Stomach smooth muscle (tissue), 2 donors: ENCODE measurements around the gene DMRT1.
"Not testable (repeated sequence)": the region's sequence is repeated elsewhere in the genome, so short reads cannot be mapped to it uniquely, and the experiment has no call there.

Experiments used
- H3K27ac ChIP-seq: one replicate; pipeline ENCODE4 v1.7.0; 2013; ENCODE audit warnings: mild to moderate bottlenecking, low read length, inconsistent platforms
- H3K27me3 ChIP-seq, 2 donors: one replicate each; pipeline ENCODE4 v1.7.0; 2013; ENCODE audit warnings: low read length in 2 of 2; ENCODE audit not compliant: insufficient read depth in 2 of 2, control insufficient read depth in 1 of 2
- H3K36me3 ChIP-seq, 2 donors: one replicate each; pipeline ENCODE4 v1.7.0; 2013; ENCODE audit warnings: low read length in 2 of 2; ENCODE audit not compliant: control insufficient read depth in 2 of 2, insufficient read depth in 2 of 2
- H3K4me1 ChIP-seq: one replicate; pipeline ENCODE4 v1.7.0; 2013; ENCODE audit warnings: low read length; ENCODE audit not compliant: control insufficient read depth, insufficient read depth
- H3K4me3 ChIP-seq, 2 donors: one replicate each; pipeline ENCODE4 v1.7.0; 2013; ENCODE audit warnings: low read length in 2 of 2
- H3K9ac ChIP-seq, 2 donors: one replicate each; pipeline ENCODE4 v1.7.0; 2013; ENCODE audit warnings: low read length in 2 of 2, mild to moderate bottlenecking in 1 of 2
- H3K9me3 ChIP-seq, 2 donors: one replicate each; pipeline ENCODE4 v1.7.0; 2013; ENCODE audit warnings: low read length in 2 of 2; ENCODE audit not compliant: control insufficient read depth in 2 of 2
- donor health status: healthy.
- donor health status: Pancreatic carcinoma.

The DMRT1 gene

GRCh38 chr9:893843-894420 is 52.4 kb downstream of the DMRT1 start:
- H3K27me3 ChIP-seq: peaks cover 0 to 3% of the 10 kb centered on the region in 2 donors
- H3K4me3 ChIP-seq: no peak overlapping the region
- H3K36me3 ChIP-seq: no peaks in the 10 kb centered on the region
- H3K9ac ChIP-seq: no peak overlapping the region
- H3K9me3 ChIP-seq: no peaks in the 10 kb centered on the region
- H3K4me1 ChIP-seq: no peaks in the 10 kb centered on the region
- no peak overlapping the region for H3K27ac ChIP-seq

- Histone ChIP-seq H3K36me3 (no peaks in the 10 kb centered on the region), H3K27me3 (peaks cover 0 to 6% of the 10 kb centered on the region in 2 donors), H3K4me3 (no peak overlapping the region), H3K9ac (no peak overlapping the region), H3K9me3 (no peaks in the 10 kb centered on the region), H3K4me1 (no peaks in the 10 kb centered on the region), H3K27ac (no peak overlapping the region)
Observed at GRCh38 chr9:899440-900184, 58.1 kb downstream of the DMRT1 start.

DNA sequence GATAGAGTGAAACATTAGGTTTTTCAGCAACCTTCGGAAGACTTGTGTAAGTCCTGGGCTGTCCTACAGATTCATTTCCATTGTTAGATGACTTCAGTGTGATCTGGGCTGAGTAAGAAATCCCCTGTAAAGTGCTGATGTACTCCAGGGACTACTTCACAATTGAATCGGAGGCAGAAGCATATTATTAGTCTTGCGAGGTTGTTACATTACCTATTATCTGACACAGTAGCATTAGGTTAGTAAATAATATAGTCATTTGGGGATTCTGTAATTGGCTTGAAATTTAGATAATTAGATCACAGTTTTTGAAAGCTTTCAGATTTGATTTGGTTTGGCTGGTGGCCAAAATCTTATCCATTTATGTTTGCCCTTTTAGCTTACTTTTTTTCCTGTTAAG is 62.4 kb downstream of the DMRT1 start:
- no peak overlapping the region for H3K27ac ChIP-seq
- H3K36me3 ChIP-seq: no peaks in the 10 kb centered on the region
- H3K4me1 ChIP-seq: no peaks in the 10 kb centered on the region
- H3K9me3 ChIP-seq: no peaks in the 10 kb centered on the region
- peaks cover 13% of the 10 kb centered on the region in 2 donors for H3K27me3 ChIP-seq
- H3K9ac ChIP-seq: no peak overlapping the region
- H3K4me3 ChIP-seq: no peak overlapping the region

- H3K4me3 ChIP-seq: no peak overlapping the region
- H3K9me3 ChIP-seq: no peaks in the 10 kb centered on the region
- no peaks in the 10 kb centered on the region for H3K4me1 ChIP-seq
- no peak overlapping the region for H3K27ac ChIP-seq
- H3K27me3 ChIP-seq: peaks cover 12 to 17% of the 10 kb centered on the region in 2 donors
- H3K36me3 ChIP-seq: no peaks in the 10 kb centered on the region
- H3K9ac ChIP-seq: no peak overlapping the region
Observed at GRCh38 chr9:905906-906305, 64.4 kb downstream of the DMRT1 start.

- Histone ChIP-seq H3K27me3 (peaks cover 9 to 17% of the 10 kb centered on the region in 2 donors), H3K36me3 (no peaks in the 10 kb centered on the region), H3K27ac (no peak overlapping the region), H3K4me3 (no peak overlapping the region), H3K9ac (no peak overlapping the region), H3K4me1 (no peaks in the 10 kb centered on the region), H3K9me3 (no peaks in the 10 kb centered on the region)
Observed at GRCh38 chr9:908536-909205, 67.2 kb downstream of the DMRT1 start.

- Histone ChIP-seq H3K27me3 (peaks cover 4 to 19% of the 10 kb centered on the region in 2 donors), H3K9ac (no peak overlapping the region), H3K4me3 (no peak overlapping the region), H3K4me1 (no peaks in the 10 kb centered on the region), H3K36me3 (no peaks in the 10 kb centered on the region), H3K9me3 (no peaks in the 10 kb centered on the region), H3K27ac (no peak overlapping the region)
Observed at GRCh38 chr9:911005-911404, 69.5 kb downstream of the DMRT1 start.

- Histone ChIP-seq H3K4me1 (no peaks in the 10 kb centered on the region), H3K27me3 (peaks cover 6 to 21% of the 10 kb centered on the region in 2 donors), H3K9ac (no peak overlapping the region), H3K27ac (no peak overlapping the region), H3K36me3 (no peaks in the 10 kb centered on the region), H3K9me3 (no peaks in the 10 kb centered on the region), H3K4me3 (no peak overlapping the region)
Observed at GRCh38 chr9:912776-913175, 71.3 kb downstream of the DMRT1 start.

DNA sequence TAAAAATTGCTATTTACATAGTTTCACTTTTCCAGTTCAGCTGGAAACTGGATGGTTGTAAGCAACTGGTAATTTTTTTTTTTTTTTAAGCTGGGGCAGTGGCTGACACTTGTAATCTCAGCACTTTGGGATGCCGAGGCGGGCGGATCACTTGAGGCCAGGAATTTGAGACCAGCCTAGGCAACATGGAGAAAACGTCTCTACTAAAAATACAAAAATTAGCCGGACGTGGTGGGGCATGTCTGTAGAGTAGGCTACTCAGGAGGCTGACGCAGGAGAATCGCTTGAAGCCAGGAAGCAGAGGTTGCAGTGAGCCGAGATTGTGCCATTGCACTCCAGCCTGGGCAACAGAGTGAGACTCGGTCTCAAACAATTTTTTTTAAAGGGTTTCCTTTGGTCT is 72.0 kb downstream of the DMRT1 start:
- H3K27me3 ChIP-seq: peaks cover 6 to 19% of the 10 kb centered on the region in 2 donors
- not testable (repeated sequence) for H3K9ac ChIP-seq, H3K4me1 ChIP-seq, H3K36me3 ChIP-seq, H3K9me3 ChIP-seq, H3K27ac ChIP-seq, H3K4me3 ChIP-seq

- H3K36me3 ChIP-seq: no peaks in the 10 kb centered on the region
- no peak overlapping the region for H3K9ac ChIP-seq
- no peaks in the 10 kb centered on the region for H3K9me3 ChIP-seq
- peaks cover 7 to 11% of the 10 kb centered on the region in 2 donors for H3K27me3 ChIP-seq
- H3K4me1 ChIP-seq: no peaks in the 10 kb centered on the region
- no peak overlapping the region for H3K27ac ChIP-seq
- no peak overlapping the region for H3K4me3 ChIP-seq
Observed at GRCh38 chr9:917730-918129, 76.2 kb downstream of the DMRT1 start.

DNA sequence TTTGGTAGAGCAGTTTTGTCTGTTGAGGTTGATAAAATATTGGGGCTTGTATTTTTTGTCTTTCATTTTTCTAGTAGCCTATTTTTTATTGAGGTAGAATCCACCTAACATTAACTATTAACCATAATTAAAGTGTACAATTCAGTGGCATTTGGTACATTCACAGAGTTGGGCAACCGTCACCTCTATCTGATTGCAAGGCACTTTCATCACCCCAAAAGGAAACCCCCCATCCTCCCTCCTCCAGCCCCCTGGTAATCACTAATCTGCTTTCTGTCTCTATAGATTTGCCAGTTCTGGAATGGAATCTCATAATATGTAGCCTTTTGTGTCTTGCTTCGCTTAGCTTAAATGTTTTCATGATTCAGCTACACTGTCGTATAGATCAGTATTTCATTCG is 79.4 kb downstream of the DMRT1 start:
- no peak overlapping the region for H3K27ac ChIP-seq
- peaks cover 8 to 10% of the 10 kb centered on the region in 2 donors for H3K27me3 ChIP-seq
- H3K4me1 ChIP-seq: no peaks in the 10 kb centered on the region
- no peaks in the 10 kb centered on the region for H3K9me3 ChIP-seq
- H3K36me3 ChIP-seq: no peaks in the 10 kb centered on the region
- H3K9ac ChIP-seq: no peak overlapping the region
- H3K4me3 ChIP-seq: no peak overlapping the region

- Histone ChIP-seq H3K27me3 (peaks cover 11% of the 10 kb centered on the region in 2 donors), H3K9ac (no peak overlapping the region), H3K9me3 (no peaks in the 10 kb centered on the region), H3K36me3 (no peaks in the 10 kb centered on the region), H3K4me1 (no peaks in the 10 kb centered on the region), H3K4me3 (no peak overlapping the region), H3K27ac (no peak overlapping the region)
Observed at GRCh38 chr9:922171-922570, 80.7 kb downstream of the DMRT1 start.
